Effector memory CD8-positive, alpha-beta T cell (primary cell): ENCODE results near the gene C5orf63.
"Not testable (repeated sequence)": the region's sequence is repeated elsewhere in the genome, so short reads cannot be mapped to it uniquely, and the experiment has no call there.

Experiments used
- ATAC-seq: fragments of 150-1000 bp; cut with Tn5 transposase; replicated peaks from 2 replicates; pipeline ENCODE4 v1.10.0; 2021; ENCODE audit warnings: mild to moderate bottlenecking, moderate library complexity
- DNase-seq, 3 experiments: peaks; one replicate each; pipeline ENCODE4 v3.0.0; 2021
- H3K27ac Mint-ChIP-seq, 2 donors: one replicate each; pipeline ENCODE4 v1.8.0; 2022; ENCODE audit warnings: mild to moderate bottlenecking in 2 of 2, mixed read lengths in 2 of 2, moderate library complexity in 2 of 2
- H3K27me3 Mint-ChIP-seq, 2 donors: one replicate each; pipeline ENCODE4 v1.8.0; 2022; ENCODE audit warnings: mixed read lengths in 2 of 2
- H3K36me3 Mint-ChIP-seq: one replicate; pipeline ENCODE4 v1.8.0; 2022; ENCODE audit warnings: mild to moderate bottlenecking, moderate library complexity, mixed read lengths; ENCODE audit not compliant: insufficient read depth
- H3K4me1 Mint-ChIP-seq, 2 donors: one replicate each; pipeline ENCODE4 v1.8.0; 2022; ENCODE audit warnings: low read depth in 2 of 2, mixed read lengths in 2 of 2
- H3K4me3 Mint-ChIP-seq, 2 donors: one replicate each; pipeline ENCODE4 v1.8.0; 2022; ENCODE audit warnings: mild to moderate bottlenecking in 2 of 2, mixed read lengths in 2 of 2, moderate library complexity in 2 of 2
- H3K9me3 Mint-ChIP-seq, 2 donors: one replicate each; pipeline ENCODE4 v1.8.0; 2022; ENCODE audit warnings: mixed read lengths in 2 of 2

Gene C5orf63

DNA sequence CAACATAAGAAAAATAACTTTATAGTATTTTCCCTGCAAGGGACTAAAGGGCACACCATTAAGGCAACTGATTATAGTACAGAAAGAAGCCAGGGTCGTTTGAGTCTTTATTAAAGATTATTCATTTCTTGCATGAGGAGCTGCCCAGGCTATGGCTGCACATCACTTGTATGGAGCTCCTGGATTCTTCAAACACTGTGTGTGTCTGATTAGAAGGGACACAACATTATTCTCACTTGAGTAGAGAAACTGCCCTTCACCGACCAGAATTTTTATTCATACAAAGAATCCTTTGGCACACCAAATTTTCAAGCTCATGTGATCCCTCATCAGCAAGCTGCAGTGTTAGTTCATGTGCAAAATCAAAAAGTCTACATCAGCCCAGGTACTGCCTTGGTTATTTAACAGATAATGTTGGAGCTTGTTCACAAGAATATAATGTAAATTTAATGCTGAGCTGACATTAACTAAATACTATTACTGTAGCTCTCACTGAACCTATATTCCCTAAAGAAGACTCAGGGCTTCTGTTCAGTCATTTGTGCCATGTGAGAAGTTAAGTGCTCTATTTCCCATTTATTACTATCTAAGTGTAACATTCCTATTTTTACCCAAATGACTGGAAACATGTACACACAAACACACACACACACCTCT lies 9.9 kb downstream of the C5orf63 start:
- H3K36me3 Mint-ChIP-seq = no peaks in the 10 kb centered on the region
- no peak overlapping the region for H3K27ac Mint-ChIP-seq
- H3K27me3 Mint-ChIP-seq = no peaks in the 10 kb centered on the region
- peaks cover 3 to 11% of the 10 kb centered on the region in 2 donors for H3K4me1 Mint-ChIP-seq
- DNase-seq = no peak
- no peak overlapping the region for H3K4me3 Mint-ChIP-seq
- no peak for ATAC-seq
- H3K9me3 Mint-ChIP-seq = no peaks in the 10 kb centered on the region

DNA sequence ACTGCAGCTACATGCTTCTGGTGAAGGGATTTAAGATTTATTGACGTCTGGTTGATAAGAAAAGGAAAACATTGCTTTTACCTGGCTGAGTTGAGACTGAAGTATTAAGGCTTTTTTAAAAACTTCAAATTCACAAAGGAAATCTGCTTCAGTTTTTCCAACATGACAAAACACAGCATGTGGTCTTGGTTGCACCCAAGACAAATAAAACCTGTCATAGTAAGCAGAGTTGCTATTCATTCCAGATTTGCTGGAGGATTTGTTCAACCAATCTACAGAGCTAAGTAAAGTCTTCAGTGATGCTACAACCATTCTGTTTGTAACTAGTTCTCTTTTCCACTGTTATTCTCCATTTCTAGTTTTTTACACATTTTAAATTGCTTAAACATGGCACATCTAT lies 11.3 kb downstream of the C5orf63 start:
- Mint-ChIP-seq H3K27me3 (no peaks in the 10 kb centered on the region), H3K9me3 (no peaks in the 10 kb centered on the region), H3K4me1 (peaks cover 3 to 11% of the 10 kb centered on the region in 2 donors), H3K36me3 (no peaks in the 10 kb centered on the region), H3K27ac (no peak overlapping the region), H3K4me3 (no peak overlapping the region)
- no peak for ATAC-seq
- no peak for DNase-seq

GRCh38 chr5:127061537-127061936 lies 11.8 kb downstream of the C5orf63 start:
- no peak overlapping the region for H3K27ac Mint-ChIP-seq
- no peaks in the 10 kb centered on the region for H3K36me3 Mint-ChIP-seq
- no peak overlapping the region for H3K4me3 Mint-ChIP-seq
- no peaks in the 10 kb centered on the region for H3K27me3 Mint-ChIP-seq
- ATAC-seq (no peak), DNase-seq (no peak)
- peaks cover 3 to 11% of the 10 kb centered on the region in 2 donors for H3K4me1 Mint-ChIP-seq
- H3K9me3 Mint-ChIP-seq = no peaks in the 10 kb centered on the region

GRCh38 chr5:127060470-127060985 lies 12.8 kb downstream of the C5orf63 start:
- Mint-ChIP-seq H3K27me3 (no peaks in the 10 kb centered on the region), H3K9me3 (no peaks in the 10 kb centered on the region), H3K4me1 (peaks cover 3 to 11% of the 10 kb centered on the region in 2 donors), H3K4me3 (no peak overlapping the region), H3K36me3 (no peaks in the 10 kb centered on the region), H3K27ac (no peak overlapping the region)
- DNase-seq (no peak), ATAC-seq (no peak)

- no peaks in the 10 kb centered on the region for H3K36me3 Mint-ChIP-seq
Measured at GRCh38 chr5:127056896-127057295, 16.4 kb downstream of the C5orf63 start.

GRCh38 chr5:127055880-127056653 lies 17.2 kb downstream of the C5orf63 start:
- no peaks in the 10 kb centered on the region for H3K9me3 Mint-ChIP-seq
- H3K36me3 Mint-ChIP-seq = no peaks in the 10 kb centered on the region
- ATAC-seq (no peak), DNase-seq (no peak)
- no peak overlapping the region for H3K4me3 Mint-ChIP-seq
- no peaks in the 10 kb centered on the region for H3K27me3 Mint-ChIP-seq
- H3K27ac Mint-ChIP-seq = no peak overlapping the region
- H3K4me1 Mint-ChIP-seq = peaks cover 3 to 7% of the 10 kb centered on the region in 2 donors

More at GRCh38 chr5:127056896-127057295, 16.4 kb downstream of the C5orf63 start:
- Mint-ChIP-seq H3K27ac (no peak overlapping the region), H3K4me3 (no peak overlapping the region), H3K4me1 (peaks cover 3 to 11% of the 10 kb centered on the region in 2 donors), H3K9me3 (no peaks in the 10 kb centered on the region), H3K27me3 (no peaks in the 10 kb centered on the region)
- no peak for ATAC-seq
- no peak for DNase-seq

GRCh38 chr5:127053551-127053950 lies 19.8 kb downstream of the C5orf63 start:
- H3K9me3 Mint-ChIP-seq, DNase-seq, H3K4me3 Mint-ChIP-seq, H3K27me3 Mint-ChIP-seq, H3K27ac Mint-ChIP-seq, H3K4me1 Mint-ChIP-seq, ATAC-seq, H3K36me3 Mint-ChIP-seq: not testable (repeated sequence)

- no peak for ATAC-seq
- Mint-ChIP-seq H3K27ac (no peak overlapping the region), H3K4me1 (no peaks in the 10 kb centered on the region), H3K36me3 (no peaks in the 10 kb centered on the region), H3K27me3 (no peaks in the 10 kb centered on the region), H3K4me3 (no peak overlapping the region), H3K9me3 (no peaks in the 10 kb centered on the region)
- DNase-seq = no peak
Measured at GRCh38 chr5:127053049-127053448, 20.3 kb downstream of the C5orf63 start.

GRCh38 chr5:127051591-127051990 lies 21.7 kb downstream of the C5orf63 start:
- Mint-ChIP-seq H3K4me3 (no peak overlapping the region), H3K27me3 (no peaks in the 10 kb centered on the region), H3K36me3 (no peaks in the 10 kb centered on the region), H3K4me1 (no peaks in the 10 kb centered on the region), H3K27ac (no peak overlapping the region), H3K9me3 (no peaks in the 10 kb centered on the region)
- DNase-seq (no peak), ATAC-seq (no peak)

GRCh38 chr5:127046343-127047072 lies 26.8 kb downstream of the C5orf63 start:
- Mint-ChIP-seq H3K36me3 (no peaks in the 10 kb centered on the region), H3K27ac (no peak overlapping the region), H3K9me3 (no peaks in the 10 kb centered on the region), H3K4me1 (no peaks in the 10 kb centered on the region), H3K4me3 (no peak overlapping the region), H3K27me3 (no peaks in the 10 kb centered on the region)
- DNase-seq (no peak), ATAC-seq (no peak)

GRCh38 chr5:127042593-127042992 lies 30.7 kb downstream of the C5orf63 start:
- DNase-seq (no peak), ATAC-seq (no peak)
- no peak overlapping the region for H3K4me3 Mint-ChIP-seq
- no peaks in the 10 kb centered on the region for H3K4me1 Mint-ChIP-seq
- H3K27ac Mint-ChIP-seq = no peak overlapping the region
- H3K27me3 Mint-ChIP-seq = no peaks in the 10 kb centered on the region
- no peaks in the 10 kb centered on the region for H3K9me3 Mint-ChIP-seq
- no peaks in the 10 kb centered on the region for H3K36me3 Mint-ChIP-seq

DNA sequence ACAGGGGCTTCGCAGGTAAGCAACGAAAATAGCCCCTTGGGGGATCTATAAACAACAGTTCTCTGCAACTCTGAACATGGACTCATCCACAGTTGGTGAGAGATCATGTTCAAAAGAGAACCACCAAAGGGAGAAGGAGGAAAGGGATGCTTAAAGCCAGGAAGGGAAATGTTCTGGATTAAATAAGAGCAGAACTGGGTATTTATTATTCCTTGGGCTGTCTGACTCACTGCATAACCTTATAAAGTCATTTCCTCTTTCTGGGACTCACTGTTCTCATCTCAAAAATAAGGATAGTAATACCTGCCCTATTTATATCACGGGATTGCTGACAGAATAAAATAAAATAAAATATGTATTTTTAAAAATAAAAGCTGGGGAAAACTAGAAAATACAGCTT lies 31.7 kb downstream of the C5orf63 start:
- Mint-ChIP-seq H3K4me3 (no peak overlapping the region), H3K27me3 (no peaks in the 10 kb centered on the region), H3K36me3 (no peaks in the 10 kb centered on the region), H3K9me3 (no peaks in the 10 kb centered on the region), H3K4me1 (no peaks in the 10 kb centered on the region), H3K27ac (no peak overlapping the region)
- DNase-seq = no peak
- ATAC-seq = no peak

GRCh38 chr5:127040796-127041520 lies 32.3 kb downstream of the C5orf63 start:
- Mint-ChIP-seq H3K36me3 (no peaks in the 10 kb centered on the region), H3K27ac (no peak overlapping the region), H3K4me1 (no peaks in the 10 kb centered on the region), H3K4me3 (no peak overlapping the region), H3K9me3 (no peaks in the 10 kb centered on the region), H3K27me3 (peaks cover 2 to 3% of the 10 kb centered on the region in 2 donors)
- DNase-seq = no peak
- ATAC-seq = no peak
